GM21515 (cell line): ENCODE measurements around the gene SPATA13.
"Not testable (repeated sequence)": the region's sequence is repeated elsewhere in the genome, so short reads cannot be mapped to it uniquely, and the experiment has no call there.

Source experiments
- ATAC-seq: cut with Tn5 transposase; IDR thresholded peaks from one replicate; pipeline ENCODE4 v1.9.1; 2021; ENCODE audit not compliant: unreplicated experiment

SPATA13 gene

GRCh38 chr13:24194447-24194846 lies 33.9 kb downstream of the SPATA13 start:
- no peak for ATAC-seq

GRCh38 chr13:24195626-24196025 lies 35.1 kb downstream of the SPATA13 start:
- ATAC-seq: no peak

- no peak for ATAC-seq
Observed at GRCh38 chr13:24196593-24197197, 36.2 kb downstream of the SPATA13 start.

GRCh38 chr13:24199016-24199415 lies 38.5 kb downstream of the SPATA13 start:
- no peak for ATAC-seq

GRCh38 chr13:24202215-24202614 lies 41.7 kb downstream of the SPATA13 start:
- no peak for ATAC-seq

- ATAC-seq: no peak
Observed at GRCh38 chr13:24203273-24203672, 42.8 kb downstream of the SPATA13 start.

GRCh38 chr13:24203811-24204210 lies 43.3 kb downstream of the SPATA13 start:
- no peak for ATAC-seq

- ATAC-seq: not testable (repeated sequence)
Observed at GRCh38 chr13:24205076-24205475, 44.6 kb downstream of the SPATA13 start.

GRCh38 chr13:24207841-24208667 lies 47.5 kb downstream of the SPATA13 start:
- ATAC-seq: no peak

- no peak for ATAC-seq
Observed at GRCh38 chr13:24209138-24209537, 48.6 kb downstream of the SPATA13 start.

- ATAC-seq: no peak
Observed at GRCh38 chr13:24212254-24212653, 51.7 kb downstream of the SPATA13 start.

- ATAC-seq: no peak
Observed at GRCh38 chr13:24212674-24213073, 52.2 kb downstream of the SPATA13 start.

GRCh38 chr13:24213932-24214331 lies 53.4 kb downstream of the SPATA13 start:
- no peak for ATAC-seq

- no peak for ATAC-seq
Observed at GRCh38 chr13:24214528-24214927, 54.0 kb downstream of the SPATA13 start.

- peak; percentile 41 for ATAC-seq
Observed at GRCh38 chr13:24215126-24215525, 54.6 kb downstream of the SPATA13 start.

- no peak for ATAC-seq
Observed at GRCh38 chr13:24215732-24216131, 55.2 kb downstream of the SPATA13 start.

- ATAC-seq: no peak
Observed at GRCh38 chr13:24216176-24216575, 55.7 kb downstream of the SPATA13 start.

- ATAC-seq: not testable (repeated sequence)
Observed at GRCh38 chr13:24216779-24217178, 56.3 kb downstream of the SPATA13 start.

GRCh38 chr13:24217601-24218281 lies 57.2 kb downstream of the SPATA13 start:
- ATAC-seq: peak; percentile 47

GRCh38 chr13:24218338-24218737 lies 57.8 kb downstream of the SPATA13 start:
- ATAC-seq: no peak

- ATAC-seq: no peak
Observed at GRCh38 chr13:24218977-24219376, 58.5 kb downstream of the SPATA13 start.
